ENCODE measurements around the gene HGFAC.
A peak's percentile ranks its signal among the peaks of the same experiment; 100 is the strongest.

The HGFAC gene

GRCh38 chr4:3416821-3417221 lies 24.9 kb upstream of the HGFAC start:
- Histone ChIP-seq H3K4me3 (ENCODE audit: low read depth, low read length) (no peak overlapping the region), H3K36me3 (replicated peaks) (peaks cover 3% of the 10 kb centered on the region), H3K27ac (no peak overlapping the region), H3K27me3 (replicated peaks) (no peaks in the 10 kb centered on the region)
- DNase-seq, result no peak
- TF ChIP-seq CTCF (IDR thresholded peaks at IDR 0.05; ENCODE audit: low read depth, low read length, missing control alignments), result no peak
- in situ Hi-C loops (cut with HindIII; ENCODE audit: low pct_ligation_motif_present, low sequenced_read_pairs), result no loop called here

DNA sequence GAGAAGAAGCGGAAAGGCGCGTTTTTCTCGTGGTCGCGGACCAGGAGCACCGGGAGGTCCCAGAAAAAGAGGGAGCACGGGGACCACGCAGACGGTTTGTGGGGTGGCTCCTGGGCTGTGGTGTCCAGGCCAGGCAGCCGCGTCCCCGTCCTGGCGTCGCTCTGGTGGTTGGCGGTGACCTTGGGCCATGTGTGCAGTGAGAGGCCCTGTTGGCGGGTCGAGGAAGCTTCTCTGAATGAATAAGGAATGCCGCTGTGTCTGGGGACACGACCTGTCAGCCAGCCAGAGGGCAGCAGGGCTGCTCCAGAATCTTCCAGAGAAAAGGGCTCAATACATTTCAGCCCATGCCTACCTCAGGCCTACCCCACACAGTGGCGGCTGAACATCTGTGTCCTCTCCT lies 24.3 kb upstream of the HGFAC start:
- Histone ChIP-seq H3K4me3 (ENCODE audit: low read depth, low read length) (no peak overlapping the region), H3K27ac (no peak overlapping the region), H3K36me3 (replicated peaks) (peaks cover 3% of the 10 kb centered on the region), H3K27me3 (replicated peaks) (no peaks in the 10 kb centered on the region)
- no peak for DNase-seq
- no peak for TF ChIP-seq CTCF (IDR thresholded peaks at IDR 0.05; ENCODE audit: low read depth, low read length, missing control alignments)
- in situ Hi-C loops (cut with HindIII; ENCODE audit: low pct_ligation_motif_present, low sequenced_read_pairs), result no loop called here

GRCh38 chr4:3418029-3418762 lies 23.6 kb upstream of the HGFAC start:
- H3K4me3 ChIP-seq (ENCODE audit: low read depth, low read length), result no peak overlapping the region
- in situ Hi-C loops (cut with HindIII; ENCODE audit: low pct_ligation_motif_present, low sequenced_read_pairs), result no loop called here
- no peak for DNase-seq
- peak; percentile 42 for TF ChIP-seq CTCF (IDR thresholded peaks at IDR 0.05; ENCODE audit: low read depth, low read length, missing control alignments)
- no peaks in the 10 kb centered on the region for H3K27me3 ChIP-seq (replicated peaks)
- no peak overlapping the region for H3K27ac ChIP-seq
- H3K36me3 ChIP-seq (replicated peaks), result peaks cover 3% of the 10 kb centered on the region

DNA sequence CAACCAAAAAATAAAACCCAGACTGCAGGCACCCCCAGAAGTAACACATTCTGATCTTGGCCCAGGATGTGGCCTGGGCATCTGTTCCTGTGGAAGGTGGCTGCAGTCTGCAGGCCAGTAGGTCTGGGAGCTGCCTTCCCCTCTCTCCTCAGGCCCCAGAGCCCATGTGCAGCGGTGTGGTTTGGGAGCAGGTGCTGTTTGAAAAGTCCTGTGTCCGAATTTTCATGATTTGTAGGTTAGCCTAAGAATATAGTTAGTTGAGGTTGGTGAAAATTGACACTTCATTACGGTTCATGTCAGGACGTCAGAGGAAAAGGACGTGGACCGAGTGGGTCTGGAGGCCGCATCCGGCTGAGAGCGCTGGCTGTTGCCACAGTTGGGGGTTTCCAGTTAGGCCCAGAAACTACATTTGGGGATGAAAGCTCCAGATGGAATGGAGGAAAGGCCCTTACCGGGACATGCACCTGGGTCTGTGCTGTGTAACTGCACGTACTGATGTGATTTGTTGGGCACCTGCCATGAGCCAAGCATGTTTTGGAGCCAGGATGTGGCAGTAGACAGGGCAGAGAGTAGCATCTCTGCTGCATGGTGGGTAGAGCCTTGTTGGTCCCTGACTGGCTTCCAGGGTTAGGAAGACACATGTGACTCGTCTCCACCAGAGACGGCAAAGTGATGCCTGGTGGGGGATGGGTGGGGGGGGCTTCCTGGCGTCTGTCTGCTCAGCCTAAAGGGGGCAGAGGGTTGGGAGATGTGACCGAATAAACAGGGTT lies 21.7 kb upstream of the HGFAC start:
- in situ Hi-C loops (cut with HindIII; ENCODE audit: low pct_ligation_motif_present, low sequenced_read_pairs), result no loop called here
- Histone ChIP-seq H3K27ac (no peak overlapping the region), H3K36me3 (replicated peaks) (peaks cover 3% of the 10 kb centered on the region), H3K4me3 (ENCODE audit: low read depth, low read length) (no peak overlapping the region), H3K27me3 (replicated peaks) (no peaks in the 10 kb centered on the region)
- DNase-seq, result no peak
- TF ChIP-seq CTCF (IDR thresholded peaks at IDR 0.05; ENCODE audit: low read depth, low read length, missing control alignments), result no peak

DNA sequence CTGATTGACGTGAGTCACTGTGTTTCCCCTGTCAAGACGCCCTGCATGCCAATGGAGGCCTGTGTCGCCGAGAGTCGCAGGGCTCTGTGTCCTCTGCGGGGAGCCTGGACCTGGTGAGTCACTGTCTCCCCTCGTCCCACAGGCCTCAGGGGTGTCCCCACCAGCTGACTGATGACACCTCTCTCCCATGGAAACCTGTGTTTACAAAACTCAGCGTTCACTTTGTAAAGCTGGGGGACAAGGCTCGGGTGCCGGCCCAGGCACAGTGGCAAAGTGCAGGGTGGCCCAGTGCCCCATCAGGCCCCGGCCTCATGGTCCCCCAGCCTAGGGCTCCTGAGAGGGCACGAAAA lies 21.2 kb upstream of the HGFAC start:
- no peak for TF ChIP-seq CTCF (IDR thresholded peaks at IDR 0.05; ENCODE audit: low read depth, low read length, missing control alignments)
- H3K27me3 ChIP-seq (replicated peaks), result no peaks in the 10 kb centered on the region
- DNase-seq, result peak; percentile 6
- H3K27ac ChIP-seq, result no peak overlapping the region
- H3K36me3 ChIP-seq (replicated peaks), result peaks cover 3% of the 10 kb centered on the region
- in situ Hi-C loops (cut with HindIII; ENCODE audit: low pct_ligation_motif_present, low sequenced_read_pairs), result no loop called here
- H3K4me3 ChIP-seq (ENCODE audit: low read depth, low read length), result no peak overlapping the region
